ENCODE measurements around the gene DOCK6.

The DOCK6 gene

GRCh38 chr19:11202488-11203193, 59.7 kb downstream of the DOCK6 start:
- Histone ChIP-seq H3K4me3 (ENCODE audit: low read length in 2 of 2) (no peak overlapping the region), H3K27ac (replicated peaks; ENCODE audit: low read length) (no peak overlapping the region)

DNA sequence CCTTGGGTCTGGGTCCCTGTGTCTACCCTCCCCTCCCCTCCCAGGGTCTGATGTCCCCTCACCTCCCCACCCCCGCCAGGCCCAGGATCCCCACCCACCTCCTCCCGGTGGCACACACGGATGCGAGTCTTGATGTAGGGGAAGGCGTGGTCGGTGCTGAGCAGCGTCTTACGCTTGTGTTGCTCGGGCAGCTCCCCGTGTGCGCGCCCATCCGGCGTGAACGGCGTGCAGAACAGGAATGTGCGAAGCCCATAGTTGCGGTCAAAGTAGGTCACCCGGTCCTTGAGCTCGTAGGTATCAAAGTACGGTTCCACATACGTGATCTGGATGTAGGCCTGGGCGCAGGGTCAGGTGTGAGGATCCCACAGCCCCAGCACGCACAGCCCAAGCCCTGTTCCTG, 60.5 kb downstream of the DOCK6 start:
- H2BK12ac ChIP-seq (ENCODE audit: low read length): no peak overlapping the region
- no peak overlapping the region for H3K4me3 ChIP-seq (ENCODE audit: low read length in 2 of 2)
- no peaks in the 10 kb centered on the region for H3K27me3 ChIP-seq (ENCODE audit: control insufficient read depth in 3 of 3, insufficient read depth in 3 of 3, low read depth in 1 of 3, low read length in 3 of 3)
- peaks cover 0 to 55% of the 10 kb centered on the region in 2 donors for H3K36me3 ChIP-seq (replicated peaks in 1 of 2; ENCODE audit: control insufficient read depth in 2 of 2, insufficient read depth in 2 of 2, low read length in 2 of 2)
- no peak overlapping the region for H3K27ac ChIP-seq (replicated peaks; ENCODE audit: low read length)
- H3K4ac ChIP-seq (ENCODE audit: low read length): no peak overlapping the region
- H3K9ac ChIP-seq (ENCODE audit: low read depth, low read length, poor library complexity): no peak overlapping the region
- H4K91ac ChIP-seq (ENCODE audit: low read depth, low read length, poor library complexity): no peak overlapping the region
- no peak overlapping the region for H4K8ac ChIP-seq (ENCODE audit: low read depth, low read length)
- no peak overlapping the region for H2BK15ac ChIP-seq (ENCODE audit: low read length)
- H2BK120ac ChIP-seq (ENCODE audit: low read depth, low read length): no peak overlapping the region
- H3K18ac ChIP-seq (ENCODE audit: low read length): no peak overlapping the region
- no peaks in the 10 kb centered on the region for H3K9me3 ChIP-seq (replicated peaks in 1 of 2; ENCODE audit: control insufficient read depth in 2 of 2, insufficient read depth in 1 of 2, low read depth in 1 of 2, low read length in 2 of 2)
- H2BK5ac ChIP-seq (ENCODE audit: low read length): no peak overlapping the region
- WGBS, 2 donors (ENCODE audit: extremely low coverage in 2 of 2, insufficient read length in 2 of 2, insufficient replicate concordance in 1 of 2): no CpG with 5 or more reads among the region's 24 CpGs
- H3K4me2 ChIP-seq (ENCODE audit: insufficient read depth, low read length, poor library complexity, severe bottlenecking): no peak overlapping the region
- H3K4me1 ChIP-seq (ENCODE audit: control insufficient read depth in 2 of 2, insufficient read depth in 1 of 2, low read depth in 1 of 2, low read length in 2 of 2): peaks cover 0 to 2% of the 10 kb centered on the region in 2 donors
- no peaks in the 10 kb centered on the region for H3K79me1 ChIP-seq (ENCODE audit: low read depth, low read length)
- no peak overlapping the region for H2AFZ ChIP-seq (ENCODE audit: low read length)
- H3K23ac ChIP-seq (ENCODE audit: low read depth, low read length, poor library complexity): peak overlapping the region; percentile 85
- no peak overlapping the region for H2AK5ac ChIP-seq (ENCODE audit: low read depth, low read length)
- H3K14ac ChIP-seq (ENCODE audit: low read length): no peak overlapping the region
- no peak for DNase-seq (ENCODE audit: low spot score)

More at GRCh38 chr19:11202488-11203193, 59.7 kb downstream of the DOCK6 start:
- no peak overlapping the region for H3K14ac ChIP-seq (ENCODE audit: low read length)
- no peak overlapping the region for H3K4me2 ChIP-seq (ENCODE audit: insufficient read depth, low read length, poor library complexity, severe bottlenecking)
- H4K91ac ChIP-seq (ENCODE audit: low read depth, low read length, poor library complexity): no peak overlapping the region
- no CpG with 5 or more reads among the region's 20 CpGs for WGBS, 2 donors (ENCODE audit: extremely low coverage in 2 of 2, insufficient read length in 2 of 2, insufficient replicate concordance in 1 of 2)
- H3K23ac ChIP-seq (ENCODE audit: low read depth, low read length, poor library complexity): peak overlapping the region; percentile 40
- H3K27me3 ChIP-seq (ENCODE audit: control insufficient read depth in 3 of 3, insufficient read depth in 3 of 3, low read depth in 1 of 3, low read length in 3 of 3): no peaks in the 10 kb centered on the region
- H3K9ac ChIP-seq (ENCODE audit: low read depth, low read length, poor library complexity): no peak overlapping the region
- no peak overlapping the region for H2BK120ac ChIP-seq (ENCODE audit: low read depth, low read length)
- H3K4ac ChIP-seq (ENCODE audit: low read length): no peak overlapping the region
- H3K4me1 ChIP-seq (ENCODE audit: control insufficient read depth in 2 of 2, insufficient read depth in 1 of 2, low read depth in 1 of 2, low read length in 2 of 2): peaks cover 0 to 2% of the 10 kb centered on the region in 2 donors
- no peak overlapping the region for H3K18ac ChIP-seq (ENCODE audit: low read length)
- peaks cover 0 to 55% of the 10 kb centered on the region in 2 donors for H3K36me3 ChIP-seq (replicated peaks in 1 of 2; ENCODE audit: control insufficient read depth in 2 of 2, insufficient read depth in 2 of 2, low read length in 2 of 2)
- no peaks in the 10 kb centered on the region for H3K79me1 ChIP-seq (ENCODE audit: low read depth, low read length)
- no peak overlapping the region for H2BK5ac ChIP-seq (ENCODE audit: low read length)
- H2AK5ac ChIP-seq (ENCODE audit: low read depth, low read length): no peak overlapping the region
- DNase-seq (ENCODE audit: low spot score): no peak
- no peak overlapping the region for H2AFZ ChIP-seq (ENCODE audit: low read length)
- H4K8ac ChIP-seq (ENCODE audit: low read depth, low read length): no peak overlapping the region
- no peaks in the 10 kb centered on the region for H3K9me3 ChIP-seq (replicated peaks in 1 of 2; ENCODE audit: control insufficient read depth in 2 of 2, insufficient read depth in 1 of 2, low read depth in 1 of 2, low read length in 2 of 2)
- no peak overlapping the region for H2BK12ac ChIP-seq (ENCODE audit: low read length)
- no peak overlapping the region for H2BK15ac ChIP-seq (ENCODE audit: low read length)

- H3K79me1 ChIP-seq (ENCODE audit: low read depth, low read length): no peaks in the 10 kb centered on the region
- H3K9me3 ChIP-seq (replicated peaks in 1 of 2; ENCODE audit: control insufficient read depth in 2 of 2, insufficient read depth in 1 of 2, low read depth in 1 of 2, low read length in 2 of 2): no peaks in the 10 kb centered on the region
- H4K8ac ChIP-seq (ENCODE audit: low read depth, low read length): no peak overlapping the region
- H3K14ac ChIP-seq (ENCODE audit: low read length): no peak overlapping the region
- peak overlapping the region; percentile 13 for H2BK5ac ChIP-seq (ENCODE audit: low read length)
- no peak overlapping the region for H3K23ac ChIP-seq (ENCODE audit: low read depth, low read length, poor library complexity)
- H2AK5ac ChIP-seq (ENCODE audit: low read depth, low read length): peak overlapping the region; percentile 70
- no peaks in the 10 kb centered on the region for H3K27me3 ChIP-seq (ENCODE audit: control insufficient read depth in 3 of 3, insufficient read depth in 3 of 3, low read depth in 1 of 3, low read length in 3 of 3)
- no peak overlapping the region for H2BK15ac ChIP-seq (ENCODE audit: low read length)
- no peak overlapping the region for H2BK12ac ChIP-seq (ENCODE audit: low read length)
- peaks cover 0 to 4% of the 10 kb centered on the region in 2 donors for H3K4me1 ChIP-seq (ENCODE audit: control insufficient read depth in 2 of 2, insufficient read depth in 1 of 2, low read depth in 1 of 2, low read length in 2 of 2)
- peak overlapping the region; percentile 28 for H3K18ac ChIP-seq (ENCODE audit: low read length)
- no peak overlapping the region for H3K27ac ChIP-seq (replicated peaks; ENCODE audit: low read length)
- H3K4ac ChIP-seq (ENCODE audit: low read length): no peak overlapping the region
- H2BK120ac ChIP-seq (ENCODE audit: low read depth, low read length): no peak overlapping the region
- WGBS, 2 donors (ENCODE audit: extremely low coverage in 2 of 2, insufficient read length in 2 of 2, insufficient replicate concordance in 1 of 2): no CpG with 5 or more reads among the region's 9 CpGs
- H3K4me2 ChIP-seq (ENCODE audit: insufficient read depth, low read length, poor library complexity, severe bottlenecking): no peak overlapping the region
- H3K9ac ChIP-seq (ENCODE audit: low read depth, low read length, poor library complexity): no peak overlapping the region
- H4K91ac ChIP-seq (ENCODE audit: low read depth, low read length, poor library complexity): no peak overlapping the region
- peaks cover 0 to 51% of the 10 kb centered on the region in 2 donors for H3K36me3 ChIP-seq (replicated peaks in 1 of 2; ENCODE audit: control insufficient read depth in 2 of 2, insufficient read depth in 2 of 2, low read length in 2 of 2)
- no peak for DNase-seq (ENCODE audit: low spot score)
- no peak overlapping the region for H3K4me3 ChIP-seq (ENCODE audit: low read length in 2 of 2)
- H2AFZ ChIP-seq (ENCODE audit: low read length): no peak overlapping the region
Measured at GRCh38 chr19:11200931-11201330, 61.4 kb downstream of the DOCK6 start.

GRCh38 chr19:11200015-11200574, 62.2 kb downstream of the DOCK6 start:
- Histone ChIP-seq H3K27ac (replicated peaks; ENCODE audit: low read length) (no peak overlapping the region), H3K27me3 (ENCODE audit: control insufficient read depth in 3 of 3, insufficient read depth in 3 of 3, low read depth in 1 of 3, low read length in 3 of 3) (no peaks in the 10 kb centered on the region), H3K36me3 (replicated peaks in 1 of 2; ENCODE audit: control insufficient read depth in 2 of 2, insufficient read depth in 2 of 2, low read length in 2 of 2) (peaks cover 0 to 56% of the 10 kb centered on the region in 2 donors), H3K4me2 (ENCODE audit: insufficient read depth, low read length, poor library complexity, severe bottlenecking) (no peak overlapping the region), H3K14ac (ENCODE audit: low read length) (no peak overlapping the region), H2AFZ (ENCODE audit: low read length) (no peak overlapping the region), H3K4me1 (ENCODE audit: control insufficient read depth in 2 of 2, insufficient read depth in 1 of 2, low read depth in 1 of 2, low read length in 2 of 2) (peaks cover 3 to 4% of the 10 kb centered on the region in 2 donors), H4K8ac (ENCODE audit: low read depth, low read length) (no peak overlapping the region), H4K91ac (ENCODE audit: low read depth, low read length, poor library complexity) (no peak overlapping the region), H3K9me3 (replicated peaks in 1 of 2; ENCODE audit: control insufficient read depth in 2 of 2, insufficient read depth in 1 of 2, low read depth in 1 of 2, low read length in 2 of 2) (no peaks in the 10 kb centered on the region), H2BK12ac (ENCODE audit: low read length) (no peak overlapping the region), H2BK5ac (ENCODE audit: low read length) (no peak overlapping the region), H2AK5ac (ENCODE audit: low read depth, low read length) (no peak overlapping the region), H3K4me3 (ENCODE audit: low read length in 2 of 2) (no peak overlapping the region), H2BK120ac (ENCODE audit: low read depth, low read length) (peak overlapping the region; percentile 81), H3K79me1 (ENCODE audit: low read depth, low read length) (no peaks in the 10 kb centered on the region), H3K9ac (ENCODE audit: low read depth, low read length, poor library complexity) (no peak overlapping the region), H2BK15ac (ENCODE audit: low read length) (peak overlapping the region; percentile 81), H3K23ac (ENCODE audit: low read depth, low read length, poor library complexity) (no peak overlapping the region), H3K4ac (ENCODE audit: low read length) (no peak overlapping the region), H3K18ac (ENCODE audit: low read length) (no peak overlapping the region)
- no peak for DNase-seq (ENCODE audit: low spot score)
- no CpG with 5 or more reads among the region's 15 CpGs for WGBS, 2 donors (ENCODE audit: extremely low coverage in 2 of 2, insufficient read length in 2 of 2, insufficient replicate concordance in 1 of 2)

Measured in neuronal stem cell (in vitro differentiated cells).